ENCODE results near the gene PRKD3.

PRKD3 gene

GRCh38 chr2:37354531-37354930, 29.9 kb upstream of the PRKD3 start:
- TF ChIP-seq GATA2 (IDR thresholded peaks at IDR 0.05; ENCODE audit: low read depth, low read length) (no peak), GATA3 (IDR thresholded peaks at IDR 0.05; ENCODE audit: low read depth, low read length) (no peak)

DNA sequence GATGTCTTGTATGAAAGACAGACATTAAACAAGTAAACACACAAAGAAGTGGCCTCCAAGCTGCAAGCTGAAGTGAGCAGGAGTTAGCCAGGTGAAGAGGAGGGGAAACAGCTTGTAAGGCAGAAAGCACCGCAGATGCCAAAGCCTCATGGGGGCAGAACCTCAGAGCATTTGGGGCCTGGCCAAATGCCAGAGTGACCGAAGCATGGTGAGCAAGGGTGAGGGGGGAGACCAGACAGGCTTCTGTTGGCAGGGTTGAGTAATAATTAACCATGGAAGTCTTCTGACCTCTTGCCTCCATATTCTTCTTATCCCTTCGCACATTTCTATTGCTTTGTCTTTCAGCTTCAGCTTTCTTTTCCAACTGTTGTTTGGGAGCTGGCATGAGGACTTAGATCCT, 25.4 kb upstream of the PRKD3 start:
- no peak for TF ChIP-seq GATA3 (IDR thresholded peaks at IDR 0.05; ENCODE audit: low read depth, low read length)
- no peak for TF ChIP-seq GATA2 (IDR thresholded peaks at IDR 0.05; ENCODE audit: low read depth, low read length)

GRCh38 chr2:37349231-37349860, 24.7 kb upstream of the PRKD3 start:
- no peak for TF ChIP-seq GATA3 (IDR thresholded peaks at IDR 0.05; ENCODE audit: low read depth, low read length)
- TF ChIP-seq GATA2 (IDR thresholded peaks at IDR 0.05; ENCODE audit: low read depth, low read length) = no peak

- TF ChIP-seq GATA2 (IDR thresholded peaks at IDR 0.05; ENCODE audit: low read depth, low read length) = no peak
- TF ChIP-seq GATA3 (IDR thresholded peaks at IDR 0.05; ENCODE audit: low read depth, low read length) = no peak
Measured at GRCh38 chr2:37348155-37348554, 23.5 kb upstream of the PRKD3 start.

GRCh38 chr2:37344453-37345361, 20.1 kb upstream of the PRKD3 start, which contains the start of gene QPCT:
Gene QPCT, plus strand, starts transcription at chr2:37344630. Its CDS starts 102 bp downstream, at chr2:37344732.
- TF ChIP-seq GATA3 (IDR thresholded peaks at IDR 0.05; ENCODE audit: low read depth, low read length) (no peak), GATA2 (IDR thresholded peaks at IDR 0.05; ENCODE audit: low read depth, low read length) (peak; percentile 90)

GRCh38 chr2:37343537-37344434, 19.2 kb upstream of the PRKD3 start:
- no peak for TF ChIP-seq GATA2 (IDR thresholded peaks at IDR 0.05; ENCODE audit: low read depth, low read length)
- TF ChIP-seq GATA3 (IDR thresholded peaks at IDR 0.05; ENCODE audit: low read depth, low read length) = no peak

DNA sequence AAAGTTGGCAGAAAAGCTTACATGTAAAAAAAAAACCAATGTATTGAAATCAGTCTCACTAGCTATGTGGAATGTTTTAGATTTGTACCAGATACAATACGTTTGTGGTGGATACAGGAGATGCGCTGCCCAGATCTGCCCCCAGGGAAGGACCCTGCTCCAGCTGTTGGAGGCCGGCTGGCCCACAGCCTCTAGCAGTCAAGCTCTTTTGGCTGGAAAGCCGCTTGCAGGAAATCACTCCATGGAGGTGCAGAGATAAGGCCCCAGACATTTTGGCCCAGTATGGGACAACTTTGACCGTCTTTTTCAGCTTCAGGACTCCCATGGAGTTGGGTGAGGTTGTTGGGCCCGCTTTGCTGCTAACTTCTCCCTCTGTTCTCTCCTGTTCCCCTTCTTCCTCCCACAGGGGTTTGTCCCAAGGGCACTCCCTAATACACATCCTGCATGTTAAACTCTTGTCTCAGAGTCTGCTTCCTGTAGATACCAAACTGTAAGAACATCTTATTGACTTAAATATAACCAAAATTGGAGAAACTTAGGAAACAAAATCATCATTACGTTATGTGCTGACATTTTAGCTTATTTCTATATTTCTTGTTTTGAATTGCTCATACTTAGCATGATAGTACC, 18.1 kb upstream of the PRKD3 start:
- TF ChIP-seq GATA2 (IDR thresholded peaks at IDR 0.05; ENCODE audit: low read depth, low read length) (peak; percentile 43), GATA3 (IDR thresholded peaks at IDR 0.05; ENCODE audit: low read depth, low read length) (no peak)

DNA sequence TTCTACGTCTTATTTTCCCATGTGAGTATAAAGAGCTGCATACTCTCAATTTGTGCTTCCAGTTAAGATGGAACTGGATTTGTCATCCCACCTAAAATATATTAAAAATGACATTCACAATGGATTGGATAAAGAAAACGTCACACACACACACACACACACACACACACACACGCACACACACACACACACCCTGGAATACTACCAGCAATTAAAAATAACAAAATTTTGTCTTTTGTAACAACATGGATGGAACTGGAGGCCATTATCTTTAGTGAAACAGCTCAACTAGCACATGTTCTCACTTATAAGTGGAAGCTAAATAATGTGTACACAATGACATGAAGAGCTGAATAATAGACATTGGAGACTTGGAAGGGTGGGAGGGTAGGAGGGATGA, 16.0 kb upstream of the PRKD3 start:
- TF ChIP-seq GATA2 (IDR thresholded peaks at IDR 0.05; ENCODE audit: low read depth, low read length) (no peak), GATA3 (IDR thresholded peaks at IDR 0.05; ENCODE audit: low read depth, low read length) (no peak)

DNA sequence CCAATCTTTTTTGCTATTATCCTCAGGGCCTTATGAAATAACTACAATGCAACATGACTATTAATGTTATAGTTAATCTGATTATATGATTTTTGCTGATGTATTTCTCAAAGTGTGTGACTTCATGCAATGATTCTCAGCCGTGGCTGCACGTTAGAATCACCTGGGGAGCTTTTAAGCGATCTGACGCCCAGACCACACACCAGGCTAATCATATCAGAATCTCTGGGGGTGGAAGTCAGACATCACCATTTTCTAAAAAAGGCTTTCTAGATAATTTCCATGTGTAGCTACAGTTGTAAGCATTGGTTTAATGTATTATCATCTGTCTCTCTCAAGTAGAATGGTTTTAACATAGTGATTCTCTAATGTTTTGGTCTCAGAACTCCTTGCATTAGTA, 14.3 kb upstream of the PRKD3 start:
- peak; percentile 32; the same call in 1 of the 2 replicates for TF ChIP-seq GATA2 (IDR thresholded peaks at IDR 0.05; ENCODE audit: low read depth, low read length)
- TF ChIP-seq GATA3 (IDR thresholded peaks at IDR 0.05; ENCODE audit: low read depth, low read length) = peak; percentile 18; the same call in 1 of the 2 replicates

- no peak for TF ChIP-seq GATA2 (IDR thresholded peaks at IDR 0.05; ENCODE audit: low read depth, low read length)
- TF ChIP-seq GATA3 (IDR thresholded peaks at IDR 0.05; ENCODE audit: low read depth, low read length) = no peak
Measured at GRCh38 chr2:37337620-37338280, 13.1 kb upstream of the PRKD3 start.

DNA sequence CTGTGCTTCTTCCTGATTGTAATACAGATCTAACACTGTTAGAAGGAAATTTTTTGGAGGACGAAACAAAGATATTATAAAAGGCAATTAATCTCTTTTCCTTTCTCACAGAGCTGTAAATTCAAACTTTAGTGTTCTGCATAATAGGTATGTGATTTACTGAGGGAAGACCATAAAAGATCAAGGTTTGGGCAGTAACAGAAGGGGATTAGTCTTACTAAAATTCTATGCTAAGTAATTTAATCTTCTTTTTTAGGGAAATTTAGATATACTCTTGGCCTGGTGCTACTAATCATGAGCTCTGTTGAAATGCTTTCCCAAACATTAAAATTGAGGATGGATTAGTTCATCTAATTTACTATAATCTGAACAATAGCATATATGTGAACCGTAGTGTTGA, 11.0 kb upstream of the PRKD3 start:
- TF ChIP-seq GATA3 (IDR thresholded peaks at IDR 0.05; ENCODE audit: low read depth, low read length) (no peak), GATA2 (IDR thresholded peaks at IDR 0.05; ENCODE audit: low read depth, low read length) (no peak)

GRCh38 chr2:37333256-37333655, 8.6 kb upstream of the PRKD3 start:
- no peak for TF ChIP-seq GATA3 (IDR thresholded peaks at IDR 0.05; ENCODE audit: low read depth, low read length)
- TF ChIP-seq GATA2 (IDR thresholded peaks at IDR 0.05; ENCODE audit: low read depth, low read length) = no peak

- TF ChIP-seq GATA2 (IDR thresholded peaks at IDR 0.05; ENCODE audit: low read depth, low read length) (no peak), GATA3 (IDR thresholded peaks at IDR 0.05; ENCODE audit: low read depth, low read length) (no peak)
Measured at GRCh38 chr2:37332560-37332959, 7.9 kb upstream of the PRKD3 start.
